GM18861 (cell line): ENCODE measurements around the gene CGB5.
"Not testable (repeated sequence)": the region's sequence is repeated elsewhere in the genome, so short reads cannot be mapped to it uniquely, and the experiment has no call there.

Source experiments
- ATAC-seq: cut with Tn5 transposase; IDR thresholded peaks from one replicate; pipeline ENCODE4 v1.9.1; 2021; ENCODE audit not compliant: unreplicated experiment

The CGB5 gene

DNA sequence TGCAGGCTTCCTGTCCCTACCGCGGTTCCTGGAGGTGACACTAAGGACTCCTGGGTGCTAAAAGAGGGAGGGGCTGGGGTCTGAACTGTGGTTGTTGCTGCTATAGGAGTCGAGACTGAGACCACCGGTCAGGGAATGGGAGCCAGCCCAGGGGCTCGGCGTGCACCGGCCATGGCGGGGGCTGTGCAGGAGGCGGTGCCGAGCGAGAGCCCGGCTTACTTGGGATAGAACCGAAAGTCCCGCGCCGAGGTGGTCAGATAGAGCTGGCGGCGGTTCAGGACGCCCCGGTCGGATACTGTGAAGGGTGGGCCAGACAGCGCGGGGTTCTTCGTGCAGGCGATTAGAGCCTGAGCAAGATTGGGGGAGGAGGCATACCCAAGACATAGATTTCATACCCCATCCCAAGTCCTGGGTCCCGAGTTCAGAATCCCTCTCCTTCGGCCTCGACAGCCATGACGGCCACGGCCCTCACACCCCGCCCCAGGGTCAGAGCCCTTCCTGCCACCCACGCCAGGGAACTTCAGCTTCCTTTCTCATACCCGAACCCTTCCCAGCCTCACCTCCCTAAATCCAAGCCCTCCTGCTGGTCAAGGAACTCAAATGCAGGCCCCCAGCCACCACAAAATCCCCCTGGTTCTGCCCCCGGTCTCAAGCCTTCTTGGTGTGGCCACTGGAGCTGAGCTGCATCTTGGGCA, 13.4 kb downstream of the CGB5 start:
- not testable (repeated sequence) for ATAC-seq

- no peak for ATAC-seq
Measured at GRCh38 chr19:49057636-49058234, 14.1 kb downstream of the CGB5 start, which contains the start of gene CGB7. CGB7 (minus strand) TSS chr19:49057749; CDS start chr19:49055375, 2,374 bp downstream.

- ATAC-seq, result no peak
Measured at GRCh38 chr19:49058562-49058961, 14.9 kb downstream of the CGB5 start.

GRCh38 chr19:49059053-49059452, 15.4 kb downstream of the CGB5 start:
- no peak for ATAC-seq

DNA sequence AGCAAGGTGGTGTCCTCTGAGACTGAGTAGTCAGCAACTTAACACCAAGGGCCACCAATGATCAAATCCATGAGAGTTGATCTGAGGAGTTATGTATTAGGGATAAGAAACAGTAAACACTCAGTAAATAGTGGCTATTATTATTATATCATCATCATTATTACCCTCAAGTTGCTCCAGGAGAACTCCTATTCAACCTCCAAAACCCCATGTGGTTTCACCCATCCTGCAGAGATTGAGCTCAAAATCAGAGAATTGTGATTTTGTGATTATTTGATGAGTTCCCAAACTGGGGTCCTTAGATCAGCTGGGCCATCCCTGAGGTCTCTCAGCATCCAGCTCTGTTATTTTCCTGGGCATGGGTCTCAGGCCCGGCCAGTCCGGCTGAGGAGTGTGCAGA, 17.4 kb downstream of the CGB5 start:
- ATAC-seq, result no peak

DNA sequence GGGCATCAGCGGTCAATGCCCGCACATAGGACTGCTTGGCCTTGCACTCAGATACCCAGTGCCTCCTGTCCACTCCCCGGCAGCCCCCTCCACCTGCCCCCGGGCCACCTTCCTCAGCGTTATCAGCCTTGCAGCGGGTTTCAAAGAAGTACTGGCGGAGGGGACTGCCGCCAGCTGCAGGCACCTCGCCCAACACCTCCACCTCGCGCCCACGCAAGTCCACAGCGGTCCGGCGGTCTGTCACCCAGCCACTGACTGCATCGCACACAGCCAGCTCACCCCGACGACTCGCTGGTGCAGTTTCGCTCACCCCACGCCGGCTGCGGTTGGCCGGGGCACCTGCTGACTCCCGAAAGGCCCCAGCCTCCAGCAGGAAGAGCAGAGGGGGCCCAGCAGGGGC, 17.8 kb downstream of the CGB5 start:
- ATAC-seq, result no peak

DNA sequence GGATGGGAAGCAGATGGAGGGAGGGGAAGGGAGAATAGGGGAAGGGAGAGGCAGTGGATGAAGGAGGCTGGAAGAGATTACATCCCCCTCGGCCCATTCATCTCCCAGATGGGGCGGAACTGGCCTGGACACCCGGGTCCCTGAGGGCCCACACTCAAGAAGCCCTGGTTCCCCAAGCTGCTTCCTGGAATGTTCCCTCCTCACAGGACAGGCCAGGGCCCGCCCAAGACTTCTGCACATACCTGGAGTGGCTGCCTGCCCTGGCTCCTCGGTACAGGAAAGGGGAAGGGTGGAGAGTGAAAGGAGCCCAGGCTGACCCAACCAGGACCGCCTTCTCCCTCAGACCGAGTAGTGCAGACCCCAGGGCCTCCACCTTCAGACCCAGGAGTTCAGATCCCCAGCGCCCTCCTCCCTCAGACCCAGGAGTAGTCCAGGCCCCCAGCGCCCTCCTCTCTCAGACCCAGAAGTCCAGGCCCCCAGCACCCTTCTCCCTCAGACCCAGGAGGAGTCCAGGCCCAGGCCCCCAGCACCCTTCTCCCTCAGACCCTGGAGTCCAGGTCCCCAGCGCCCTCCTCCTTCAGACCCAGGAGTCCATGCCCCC, 20.5 kb downstream of the CGB5 start:
- no peak for ATAC-seq

DNA sequence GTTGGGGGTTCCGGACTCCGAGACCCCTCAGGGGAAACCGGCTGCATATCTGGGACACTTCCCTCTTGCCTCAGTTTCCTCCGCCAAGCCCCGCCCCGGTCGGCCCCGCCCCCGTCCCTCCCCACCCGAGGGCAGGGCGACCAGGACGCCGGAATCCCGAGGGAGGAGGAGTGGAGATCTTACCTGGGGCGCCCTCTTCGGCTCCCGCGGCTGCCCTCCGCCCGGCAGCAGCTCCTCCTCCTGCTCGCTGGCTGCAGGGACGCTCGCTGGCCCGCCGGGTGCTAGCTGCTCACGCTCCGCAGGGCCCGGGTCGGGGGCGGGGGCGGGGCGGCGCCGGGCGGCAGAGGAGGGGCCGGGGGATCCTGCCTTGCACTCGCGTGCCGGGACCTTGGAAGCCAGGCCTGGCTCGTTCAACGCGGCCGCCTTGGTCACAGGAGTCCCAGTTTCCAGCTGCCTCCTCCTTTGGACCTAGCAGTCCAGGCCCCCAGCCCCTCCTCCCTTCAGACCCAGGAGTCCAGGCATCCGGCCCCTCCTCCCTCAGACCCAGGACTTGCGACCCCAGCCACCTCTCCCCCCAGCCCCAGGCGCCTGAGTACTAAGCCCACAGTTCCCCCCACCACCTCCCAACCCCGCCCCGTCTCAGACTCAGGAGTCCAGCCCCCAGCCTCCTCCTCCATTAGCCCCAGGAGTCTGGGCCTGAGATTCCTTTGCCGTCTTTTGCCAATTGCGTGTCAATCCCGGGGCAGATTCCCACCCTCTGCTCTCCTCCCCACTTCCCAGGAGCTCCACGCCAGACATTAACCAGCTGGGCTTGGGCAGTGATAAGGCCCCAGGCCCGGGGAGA, 21.3 kb downstream of the CGB5 start, which contains the start of gene NTF4:
Gene NTF4 (minus strand): TSS at position 51 of the 844 bp plus-strand sequence. CDS start 2,821 bp downstream, outside the sequence.
- ATAC-seq, result no peak

- no peak for ATAC-seq
Measured at GRCh38 chr19:49065905-49066512, 22.4 kb downstream of the CGB5 start.

- no peak for ATAC-seq
Measured at GRCh38 chr19:49067554-49067953, 23.9 kb downstream of the CGB5 start.

DNA sequence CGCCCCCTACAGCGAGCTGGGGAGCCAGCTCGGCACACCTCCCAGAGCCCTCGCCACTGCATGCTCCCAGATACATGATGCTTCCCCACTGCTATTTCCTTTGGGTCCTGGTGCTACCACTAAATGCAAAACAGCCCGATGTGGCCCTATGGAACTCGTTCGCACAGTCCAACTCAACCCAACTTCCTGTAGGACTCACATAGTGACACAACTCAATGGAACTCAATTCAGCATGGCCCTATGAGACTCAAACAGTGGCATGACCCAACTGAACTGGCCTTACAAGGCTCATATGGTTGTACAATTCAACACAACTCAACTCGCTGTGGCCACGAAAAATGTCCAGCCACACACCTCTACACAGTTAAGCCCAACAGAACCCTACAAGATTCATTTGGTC, 25.4 kb downstream of the CGB5 start:
- no peak for ATAC-seq

GRCh38 chr19:49070416-49070815, 26.8 kb downstream of the CGB5 start:
- no peak for ATAC-seq

DNA sequence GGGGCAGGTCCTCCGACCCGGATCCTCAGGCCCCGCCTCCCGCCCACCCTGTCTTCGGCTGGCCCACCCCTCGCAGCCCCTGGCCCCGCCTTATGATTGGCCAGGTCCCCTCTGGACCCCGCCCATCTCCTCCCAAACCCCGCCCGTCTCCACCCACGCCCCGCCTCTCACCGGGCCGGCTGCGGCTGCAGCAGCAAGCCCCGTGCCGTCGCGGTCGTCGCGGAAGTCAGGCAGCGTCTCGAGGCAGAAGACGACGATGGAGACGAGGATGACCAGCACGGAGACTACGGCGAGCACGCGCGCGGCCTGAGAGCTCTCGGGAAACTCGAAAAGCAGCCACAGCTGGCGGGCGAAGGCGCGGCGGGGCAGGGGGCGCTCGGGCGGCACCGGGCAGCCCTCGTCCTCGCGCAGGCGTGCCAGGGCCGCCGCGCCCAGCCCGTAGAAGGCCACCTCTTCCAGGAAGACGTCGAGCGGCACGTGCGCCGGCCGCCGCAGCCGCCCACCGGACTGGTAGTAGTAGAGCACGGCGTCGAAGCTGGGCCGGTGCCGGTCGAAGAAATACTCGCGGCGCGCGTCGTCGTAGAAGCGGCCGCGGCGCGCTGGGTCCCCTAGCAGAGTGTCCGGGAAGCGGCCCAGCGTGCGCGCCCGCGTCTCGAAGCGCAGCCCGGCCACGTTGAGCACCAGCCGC, 28.4 kb downstream of the CGB5 start:
- ATAC-seq, result no peak

GRCh38 chr19:49073514-49074378, 30.1 kb downstream of the CGB5 start:
- no peak for ATAC-seq

DNA sequence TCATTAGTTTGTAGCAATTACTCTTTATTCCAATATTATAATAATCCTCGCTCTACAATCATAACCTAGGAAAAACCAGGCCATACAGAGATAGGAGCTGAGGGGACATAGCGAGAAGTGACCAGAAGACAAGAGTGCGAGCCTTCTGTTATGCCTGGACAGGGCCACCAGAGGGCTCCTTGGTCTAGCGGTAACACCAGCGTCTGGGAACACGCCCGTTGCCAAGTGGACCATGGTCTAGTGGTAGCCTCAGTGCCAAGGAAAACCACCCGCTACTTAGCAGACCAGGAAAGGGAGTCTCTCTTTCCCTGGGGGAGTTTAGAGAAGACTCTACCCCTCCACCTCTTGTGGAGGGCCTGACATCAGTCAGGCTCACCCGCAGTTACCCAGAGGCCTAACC, 31.2 kb downstream of the CGB5 start:
- ATAC-seq, result not testable (repeated sequence)

DNA sequence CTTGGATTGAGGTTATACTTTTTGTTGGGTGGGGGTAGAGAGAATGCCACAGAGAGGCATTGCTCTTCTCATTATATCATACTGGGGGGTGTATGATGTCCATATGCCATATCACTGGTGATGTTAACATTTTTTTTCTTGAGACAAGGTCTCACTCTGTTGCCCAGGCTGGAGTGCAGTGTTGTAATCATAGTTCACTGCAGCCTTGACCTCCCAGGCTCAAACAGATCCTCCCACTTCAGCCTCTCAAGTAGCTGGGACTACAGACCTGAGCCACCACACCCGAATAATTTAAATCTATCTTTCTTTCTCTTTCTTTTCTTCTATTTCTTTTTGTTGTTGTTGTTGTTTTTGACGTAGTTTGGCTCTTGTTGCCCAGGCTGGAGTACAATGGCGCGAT, 36.7 kb downstream of the CGB5 start:
- ATAC-seq, result no peak

DNA sequence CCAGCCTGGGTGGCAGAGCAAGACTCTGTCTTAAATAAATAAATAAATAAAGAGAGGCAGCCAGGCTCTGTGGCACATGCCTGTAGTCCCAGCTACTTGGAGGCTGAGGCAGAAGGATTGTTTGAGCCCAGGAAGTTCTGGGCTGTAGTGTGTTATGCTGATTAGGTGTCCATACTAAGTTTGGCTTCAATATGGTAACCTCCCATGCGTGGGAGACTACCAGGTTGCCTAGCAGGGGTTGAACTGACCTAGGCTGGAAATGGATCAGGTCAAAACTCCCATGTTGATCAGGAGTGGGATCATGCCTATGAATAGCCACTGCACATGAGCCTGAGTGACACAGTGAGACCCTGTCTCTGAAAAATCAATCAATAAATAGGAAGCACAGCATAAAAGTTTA, 37.6 kb downstream of the CGB5 start:
- no peak for ATAC-seq

DNA sequence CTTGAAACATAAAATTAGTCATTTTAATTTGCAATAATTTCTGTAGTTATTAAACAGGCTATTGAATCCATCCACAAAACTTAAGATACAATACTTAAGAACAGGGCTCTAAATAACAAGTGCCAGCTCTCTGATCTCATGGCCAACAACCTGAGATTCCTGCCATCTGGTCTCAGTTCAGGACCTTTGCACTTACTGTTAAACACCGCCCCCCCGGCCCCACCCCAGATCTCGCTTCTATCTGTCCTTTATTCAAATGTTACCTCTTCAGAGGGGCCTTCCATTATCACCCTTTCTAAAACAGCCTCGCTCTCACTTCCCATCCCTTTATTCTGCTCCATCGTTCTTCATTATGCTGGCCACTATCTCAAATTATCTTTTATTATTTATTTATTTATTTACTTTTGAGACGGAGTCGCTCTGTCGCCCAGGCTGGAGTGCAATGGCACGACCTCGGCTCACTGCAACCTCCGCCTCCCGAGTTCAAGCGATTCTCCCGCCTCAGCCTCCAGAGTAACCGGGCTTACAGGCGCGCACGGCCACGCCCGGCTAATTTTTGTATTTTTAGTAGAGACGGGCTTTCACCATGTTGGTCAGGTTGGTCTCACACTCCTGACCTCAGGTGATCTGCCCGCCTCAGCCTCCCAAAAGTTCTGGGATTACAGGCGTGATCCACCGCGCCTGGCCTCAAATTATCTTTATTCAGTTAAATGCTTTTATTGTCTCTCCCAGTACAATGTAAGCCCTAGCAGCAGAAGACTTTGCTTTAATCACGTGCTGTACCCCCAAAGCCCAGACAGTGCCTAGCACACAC, 40.8 kb downstream of the CGB5 start:
- ATAC-seq, result no peak
